ENCODE results near the gene RASGRP4. TPM values are rescaled to one million over a fixed set of nuclear protein-coding genes. Genes with fewer than 3 reads are reported as not detected.

The RASGRP4 gene
- total RNA-seq, 1 experiment from 2014 or later = not detected

GRCh38 chr19:38384209-38385027 is 41.6 kb downstream of the RASGRP4 start:
- H4K20me1 ChIP-seq (ENCODE audit: insufficient read depth) = no peaks in the 10 kb centered on the region
- no peaks in the 10 kb centered on the region for H3K27me3 ChIP-seq (ENCODE audit: insufficient read depth, low read length)
- no peak for ATAC-seq
- ChIA-PET RAD21 (ENCODE audit: low non-redundant PET in 1 of 2, low total read pairs in 2 of 2, uncharacterized antibody in 2 of 2, unreplicated experiment in 2 of 2) (interaction anchor here in 1 of 2 experiments (0.6 kb wide), 1 partner anchor 938 kb away, joined by 4 read pairs; no protein-coding TSS in a partner anchor), CTCF (interaction anchor here (1.0 to 1.6 kb wide), 4 partner anchors 10 to 140 kb away, joined by 3 to 6 read pairs (median 3); partner anchors contain the start of genes FAM98C and PSMD8), POLR2A (interaction anchor here (1.5 kb wide), 1 partner anchor 10 kb away, joined by 4 read pairs; the partner anchor contains the start of gene PSMD8)
- H3K36me3 ChIP-seq (ENCODE audit: control insufficient read depth in 1 of 2, insufficient read depth in 2 of 2, low read length in 2 of 2) = peaks cover 30 to 35% of the 10 kb centered on the region in 2 experiments; a peak in 3 of 4 replicates
- H3K27ac ChIP-seq (ENCODE audit: low read depth, low read length) = peak overlapping the region; percentile 19; the same call in 1 of the 2 replicates
- DNase-seq (ENCODE audit: low read depth, low spot score) = no peak
- no peaks in the 10 kb centered on the region for H3K9me3 ChIP-seq (ENCODE audit: control insufficient read depth in 1 of 2, insufficient read depth in 1 of 2, low read depth in 1 of 2, low read length in 2 of 2)
- no peak overlapping the region for H3K9ac ChIP-seq (ENCODE audit: low read length)
- TF ChIP-seq EZH2 (IDR thresholded peaks at IDR 0.05) = no peak
- TF ChIP-seq, protein P1, sequence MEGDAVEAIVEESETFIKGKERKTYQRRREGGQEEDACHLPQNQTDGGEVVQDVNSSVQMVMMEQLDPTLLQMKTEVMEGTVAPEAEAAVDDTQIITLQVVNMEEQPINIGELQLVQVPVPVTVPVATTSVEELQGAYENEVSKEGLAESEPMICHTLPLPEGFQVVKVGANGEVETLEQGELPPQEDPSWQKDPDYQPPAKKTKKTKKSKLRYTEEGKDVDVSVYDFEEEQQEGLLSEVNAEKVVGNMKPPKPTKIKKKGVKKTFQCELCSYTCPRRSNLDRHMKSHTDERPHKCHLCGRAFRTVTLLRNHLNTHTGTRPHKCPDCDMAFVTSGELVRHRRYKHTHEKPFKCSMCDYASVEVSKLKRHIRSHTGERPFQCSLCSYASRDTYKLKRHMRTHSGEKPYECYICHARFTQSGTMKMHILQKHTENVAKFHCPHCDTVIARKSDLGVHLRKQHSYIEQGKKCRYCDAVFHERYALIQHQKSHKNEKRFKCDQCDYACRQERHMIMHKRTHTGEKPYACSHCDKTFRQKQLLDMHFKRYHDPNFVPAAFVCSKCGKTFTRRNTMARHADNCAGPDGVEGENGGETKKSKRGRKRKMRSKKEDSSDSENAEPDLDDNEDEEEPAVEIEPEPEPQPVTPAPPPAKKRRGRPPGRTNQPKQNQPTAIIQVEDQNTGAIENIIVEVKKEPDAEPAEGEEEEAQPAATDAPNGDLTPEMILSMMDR (IDR thresholded peaks at IDR 0.05 in 2 of 3, conservative IDR thresholded peaks at IDR 0.05 in 1 of 3; ENCODE audit: borderline replicate concordance in 1 of 3, insufficient read depth in 1 of 3, low read depth in 2 of 3, low read length in 2 of 3) = peak in 2 of 3 experiments; percentile 14 to 26; a peak in 1 of 6 replicates
- H3K4me3 ChIP-seq (replicated peaks in 1 of 2; ENCODE audit: low read depth in 1 of 2, low read length in 2 of 2) = no peak overlapping the region
- H3K4me2 ChIP-seq (ENCODE audit: low read length) = no peak overlapping the region
- no peak overlapping the region for H2AFZ ChIP-seq (ENCODE audit: low read depth, low read length, poor library complexity, severe bottlenecking)
- H3K9me2 ChIP-seq (ENCODE audit: insufficient read depth) = no peaks in the 10 kb centered on the region
- BruUV-seq (replicated peaks) = no TSS peak
- peaks cover 15% of the 10 kb centered on the region; the same call in 1 of the 2 replicates for H3K79me2 ChIP-seq (ENCODE audit: insufficient read depth, low read length)
- intact Hi-C loops (cut with micrococcal nuclease) = no loop called here
- peaks cover 7 to 26% of the 10 kb centered on the region in 2 experiments for H3K4me1 ChIP-seq (ENCODE audit: control insufficient read depth in 1 of 2, insufficient read depth in 2 of 2, low read length in 2 of 2)

- no peaks in the 10 kb centered on the region for H3K9me3 ChIP-seq (ENCODE audit: control insufficient read depth in 1 of 2, insufficient read depth in 1 of 2, low read depth in 1 of 2, low read length in 2 of 2)
- no peak overlapping the region for H3K4me3 ChIP-seq (replicated peaks in 1 of 2; ENCODE audit: low read depth in 1 of 2, low read length in 2 of 2)
- ChIA-PET CTCF (interaction anchor here (1.0 to 1.5 kb wide), 2 partner anchors 19 to 140 kb away, joined by 3 to 6 read pairs; partner anchors contain the start of gene FAM98C), POLR2A (interaction anchor here (1.5 kb wide), 1 partner anchor 9 kb away, joined by 4 read pairs; the partner anchor contains the start of gene PSMD8), RAD21 (ENCODE audit: low non-redundant PET in 1 of 2, low total read pairs in 2 of 2, uncharacterized antibody in 2 of 2, unreplicated experiment in 2 of 2) (interaction anchor here in 1 of 2 experiments (0.6 kb wide), 1 partner anchor 939 kb away, joined by 4 read pairs; no protein-coding TSS in a partner anchor)
- no peak overlapping the region for H3K27ac ChIP-seq (ENCODE audit: low read depth, low read length)
- H3K9ac ChIP-seq (ENCODE audit: low read length) = no peak overlapping the region
- H3K27me3 ChIP-seq (ENCODE audit: insufficient read depth, low read length) = no peaks in the 10 kb centered on the region
- peaks cover 3 to 20% of the 10 kb centered on the region in 2 experiments for H3K4me1 ChIP-seq (ENCODE audit: control insufficient read depth in 1 of 2, insufficient read depth in 2 of 2, low read length in 2 of 2)
- H3K36me3 ChIP-seq (ENCODE audit: control insufficient read depth in 1 of 2, insufficient read depth in 2 of 2, low read length in 2 of 2) = peaks cover 37 to 40% of the 10 kb centered on the region in 2 experiments; a peak in 3 of 4 replicates
- no peaks in the 10 kb centered on the region for H3K9me2 ChIP-seq (ENCODE audit: insufficient read depth)
- H3K79me2 ChIP-seq (ENCODE audit: insufficient read depth, low read length) = peaks cover 22% of the 10 kb centered on the region; the same call in 1 of the 2 replicates
- no peaks in the 10 kb centered on the region for H4K20me1 ChIP-seq (ENCODE audit: insufficient read depth)
- H2AFZ ChIP-seq (ENCODE audit: low read depth, low read length, poor library complexity, severe bottlenecking) = no peak overlapping the region
- no peak overlapping the region for H3K4me2 ChIP-seq (ENCODE audit: low read length)
- ATAC-seq (no peak), DNase-seq (ENCODE audit: low read depth, low spot score) (no peak)
- no TSS peak for BruUV-seq (replicated peaks)
- intact Hi-C loops (cut with micrococcal nuclease) = no loop called here
- TF ChIP-seq TCF7L2 (IDR thresholded peaks at IDR 0.05; ENCODE audit: borderline replicate concordance, extremely low read depth, insufficient read depth, insufficient read length) (no peak), POLR2AphosphoS5 (IDR thresholded peaks at IDR 0.05; ENCODE audit: low read depth, low read length) (no peak), EGR1 (IDR thresholded peaks at IDR 0.05; ENCODE audit: low read depth) (no peak), CBX3 (IDR thresholded peaks at IDR 0.05; ENCODE audit: low read depth) (no peak), REST (IDR thresholded peaks at IDR 0.05; ENCODE audit: low read depth) (no peak), MAX (IDR thresholded peaks at IDR 0.05) (no peak), EZH2 (IDR thresholded peaks at IDR 0.05) (no peak), ELF1 (IDR thresholded peaks at IDR 0.05; ENCODE audit: borderline replicate concordance, low read depth) (no peak), SP1 (IDR thresholded peaks at IDR 0.05; ENCODE audit: low read depth) (no peak)
- TF ChIP-seq, protein P2, sequence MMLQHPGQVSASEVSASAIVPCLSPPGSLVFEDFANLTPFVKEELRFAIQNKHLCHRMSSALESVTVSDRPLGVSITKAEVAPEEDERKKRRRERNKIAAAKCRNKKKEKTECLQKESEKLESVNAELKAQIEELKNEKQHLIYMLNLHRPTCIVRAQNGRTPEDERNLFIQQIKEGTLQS (IDR thresholded peaks at IDR 0.05) = no peak
These were observed 42.3 kb downstream of the RASGRP4 start for GRCh38 chr19:38383743-38384142.

Data from HCT116 (cell line).